Activated CD4-positive, alpha-beta memory T cell treated with anti-CD3 and anti-CD28 coated beads for 36 hours (primary cell): ENCODE results near the gene PPP6R2. TPM values are rescaled to one million over a fixed set of nuclear protein-coding genes. Genes with fewer than 3 reads are reported as not detected.

Source experiments
- CTCF ChIA-PET: fragments of 350-600 bp; sonication (Branson Sonifier 250); formaldehyde crosslinking; loops from one replicate; lab custom pipeline; 2021; ENCODE audit warnings: antibody characterized with exemption, inconsistent platforms; lab: Charles Lee
- POLR2A ChIA-PET: fragments of 350-600 bp; sonication (Branson Sonifier 250); formaldehyde crosslinking; loops from one replicate; lab custom pipeline; 2021; ENCODE audit warnings: antibody characterized with exemption; lab: Charles Lee
- DNase-seq: peaks from one replicate; pipeline ENCODE4 v3.0.0-alpha.2; 2020
- H3K27ac Mint-ChIP-seq: one replicate; pipeline ENCODE4 v1.8.0; 2021; ENCODE audit warnings: mixed read lengths
- H3K27me3 Mint-ChIP-seq: one replicate; pipeline ENCODE4 v1.8.0; 2021; ENCODE audit warnings: mixed read lengths
- H3K36me3 Mint-ChIP-seq: one replicate; pipeline ENCODE4 v1.8.0; 2021; ENCODE audit warnings: mixed read lengths
- H3K4me1 Mint-ChIP-seq: one replicate; pipeline ENCODE4 v1.8.0; 2021; ENCODE audit warnings: low read depth, mixed read lengths
- H3K4me3 Mint-ChIP-seq: one replicate; pipeline ENCODE4 v1.8.0; 2021; ENCODE audit warnings: mild to moderate bottlenecking, mixed read lengths
- H3K9me3 Mint-ChIP-seq: one replicate; pipeline ENCODE4 v1.8.0; 2021; ENCODE audit warnings: mixed read lengths
- intact Hi-C: fragments of 100-400 bp; cut with micrococcal nuclease; formaldehyde crosslinking; loops from one replicate; pipeline ENCODE4 v1.15.1; 2023
- total RNA-seq, 2 experiments: library from RNA; stranded (reverse); gene quantifications; one replicate each; pipeline ENCODE4 v1.2.3, GENCODE V29; 2021

Gene PPP6R2
- total RNA-seq, 2 experiments from 2014 or later: 41.2 to 41.7 TPM

DNA sequence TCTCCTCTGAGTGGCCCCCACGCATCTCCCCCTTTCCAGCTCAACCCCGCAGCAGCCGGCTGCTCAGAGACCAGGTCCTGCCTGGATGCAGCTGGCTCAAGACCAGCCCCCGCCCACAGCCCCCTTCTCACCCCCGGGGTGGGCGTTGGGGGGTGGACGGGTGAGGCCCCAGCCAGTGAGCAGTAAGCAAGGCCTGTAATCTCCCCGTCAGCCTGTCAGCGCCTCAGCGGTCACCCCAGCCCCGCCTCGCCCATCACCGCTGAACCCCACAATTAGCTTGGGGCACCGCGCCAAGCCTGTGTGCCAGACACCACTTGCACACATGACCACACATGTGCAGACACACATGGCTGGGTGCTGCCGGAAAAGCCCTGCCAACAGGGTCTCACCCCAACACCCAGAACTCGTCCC is 41.5 kb upstream of the PPP6R2 start:
- DNase-seq: no peak
- ChIA-PET POLR2A (no interaction called here), CTCF (interaction anchor here (1.4 to 1.5 kb wide), 2 partner anchors 25 kb away, joined by 4 to 5 read pairs; partner anchors contain the start of gene DENND6B)
- intact Hi-C loops: no loop called here
- Mint-ChIP-seq H3K4me3 (no peak overlapping the region), H3K36me3 (no peaks in the 10 kb centered on the region), H3K27ac (no peak overlapping the region), H3K27me3 (peaks cover 15% of the 10 kb centered on the region), H3K4me1 (peaks cover 6% of the 10 kb centered on the region), H3K9me3 (no peaks in the 10 kb centered on the region)

- H3K27ac Mint-ChIP-seq: no peak overlapping the region
- CTCF ChIA-PET: interaction anchor here (1.4 to 1.5 kb wide), 2 partner anchors 25 to 26 kb away, joined by 4 to 5 read pairs; partner anchors contain the start of gene DENND6B
- H3K36me3 Mint-ChIP-seq: no peaks in the 10 kb centered on the region
- H3K4me1 Mint-ChIP-seq: peaks cover 6% of the 10 kb centered on the region
- no peak for DNase-seq
- POLR2A ChIA-PET: no interaction called here
- no peaks in the 10 kb centered on the region for H3K9me3 Mint-ChIP-seq
- H3K27me3 Mint-ChIP-seq: peaks cover 15% of the 10 kb centered on the region
- intact Hi-C loops: no loop called here
- no peak overlapping the region for H3K4me3 Mint-ChIP-seq
These were observed 41.0 kb upstream of the PPP6R2 start for GRCh38 chr22:50302041-50302541.

DNA sequence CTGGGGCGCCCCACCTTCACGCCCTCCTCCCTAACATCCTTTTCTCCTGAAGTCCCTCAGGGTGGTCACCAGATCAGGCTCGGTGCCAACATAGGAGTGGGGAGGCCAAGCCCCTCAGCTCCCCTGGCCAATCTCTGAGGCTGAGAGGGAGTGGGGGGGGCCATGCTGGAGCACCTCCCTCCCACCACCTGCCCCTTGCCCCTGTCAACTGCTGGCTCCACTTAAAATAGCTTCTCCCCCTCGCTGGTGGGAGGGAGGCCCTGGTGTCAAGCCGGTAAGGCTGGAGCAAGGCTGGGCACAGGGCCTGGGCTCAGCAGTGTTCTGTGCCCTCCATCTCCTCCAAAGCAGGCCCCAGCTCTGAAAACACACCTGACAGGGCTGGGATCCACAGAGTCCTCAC is 40.6 kb upstream of the PPP6R2 start:
- POLR2A ChIA-PET: no interaction called here
- Mint-ChIP-seq H3K4me1 (peaks cover 6% of the 10 kb centered on the region), H3K27me3 (peaks cover 15% of the 10 kb centered on the region), H3K9me3 (no peaks in the 10 kb centered on the region), H3K27ac (no peak overlapping the region), H3K4me3 (no peak overlapping the region), H3K36me3 (no peaks in the 10 kb centered on the region)
- intact Hi-C loops: no loop called here
- DNase-seq: no peak
- CTCF ChIA-PET: interaction anchor here (1.4 to 1.5 kb wide), 2 partner anchors 24 to 26 kb away, joined by 4 to 5 read pairs; partner anchors contain the start of gene DENND6B

- H3K4me3 Mint-ChIP-seq: no peak overlapping the region
- intact Hi-C loops: no loop called here
- peaks cover 15% of the 10 kb centered on the region for H3K27me3 Mint-ChIP-seq
- DNase-seq: no peak
- CTCF ChIA-PET: interaction anchor here (0.9 kb wide), 2 partner anchors 24 to 27 kb away, joined by 3 read pairs; no protein-coding TSS in a partner anchor
- H3K9me3 Mint-ChIP-seq: no peaks in the 10 kb centered on the region
- POLR2A ChIA-PET: no interaction called here
- H3K36me3 Mint-ChIP-seq: no peaks in the 10 kb centered on the region
- peaks cover 6% of the 10 kb centered on the region for H3K4me1 Mint-ChIP-seq
- H3K27ac Mint-ChIP-seq: no peak overlapping the region
These were observed 39.6 kb upstream of the PPP6R2 start for GRCh38 chr22:50303515-50303847.

DNA sequence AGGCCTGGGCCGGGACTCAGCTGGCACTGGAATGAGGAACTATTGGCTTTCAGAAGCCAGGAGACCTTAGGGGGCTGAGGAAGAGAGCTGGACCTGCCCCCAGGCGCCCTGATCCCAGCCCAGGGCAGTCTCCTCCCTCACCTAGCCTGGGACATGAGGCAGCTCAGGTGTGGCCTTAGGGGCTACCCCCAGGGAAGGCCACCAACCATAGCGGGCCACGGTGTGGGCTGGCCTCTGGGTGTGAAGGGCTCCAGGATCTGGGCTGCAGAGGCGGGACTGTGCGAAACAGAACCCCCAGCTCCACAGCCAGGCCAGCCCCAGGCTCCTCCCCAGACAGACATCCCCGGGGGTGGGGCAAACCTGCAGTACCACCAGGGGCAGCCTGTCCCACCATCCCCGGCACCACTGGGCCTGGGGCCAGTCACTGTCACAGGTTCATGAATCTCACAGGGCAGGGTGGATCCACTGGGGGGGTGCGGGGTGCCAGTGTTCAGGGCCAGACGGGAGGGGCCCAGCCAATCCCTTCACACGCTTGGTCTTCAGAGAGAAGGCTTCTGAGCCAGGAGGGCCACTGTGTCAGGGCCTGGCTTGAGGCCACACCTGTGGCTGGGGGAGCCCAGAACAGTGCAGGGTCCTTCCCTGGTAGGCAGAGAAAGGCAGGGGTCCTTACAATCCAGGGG is 39.1 kb upstream of the PPP6R2 start:
- intact Hi-C loops: no loop called here
- Mint-ChIP-seq H3K4me3 (no peak overlapping the region), H3K9me3 (no peaks in the 10 kb centered on the region), H3K4me1 (peaks cover 6% of the 10 kb centered on the region), H3K27me3 (peaks cover 17% of the 10 kb centered on the region), H3K36me3 (no peaks in the 10 kb centered on the region), H3K27ac (no peak overlapping the region)
- POLR2A ChIA-PET: no interaction called here
- DNase-seq: no peak
- CTCF ChIA-PET: interaction anchor here (0.9 to 1.2 kb wide), 3 partner anchors 23 to 63 kb away, joined by 3 read pairs; no protein-coding TSS in a partner anchor

DNA sequence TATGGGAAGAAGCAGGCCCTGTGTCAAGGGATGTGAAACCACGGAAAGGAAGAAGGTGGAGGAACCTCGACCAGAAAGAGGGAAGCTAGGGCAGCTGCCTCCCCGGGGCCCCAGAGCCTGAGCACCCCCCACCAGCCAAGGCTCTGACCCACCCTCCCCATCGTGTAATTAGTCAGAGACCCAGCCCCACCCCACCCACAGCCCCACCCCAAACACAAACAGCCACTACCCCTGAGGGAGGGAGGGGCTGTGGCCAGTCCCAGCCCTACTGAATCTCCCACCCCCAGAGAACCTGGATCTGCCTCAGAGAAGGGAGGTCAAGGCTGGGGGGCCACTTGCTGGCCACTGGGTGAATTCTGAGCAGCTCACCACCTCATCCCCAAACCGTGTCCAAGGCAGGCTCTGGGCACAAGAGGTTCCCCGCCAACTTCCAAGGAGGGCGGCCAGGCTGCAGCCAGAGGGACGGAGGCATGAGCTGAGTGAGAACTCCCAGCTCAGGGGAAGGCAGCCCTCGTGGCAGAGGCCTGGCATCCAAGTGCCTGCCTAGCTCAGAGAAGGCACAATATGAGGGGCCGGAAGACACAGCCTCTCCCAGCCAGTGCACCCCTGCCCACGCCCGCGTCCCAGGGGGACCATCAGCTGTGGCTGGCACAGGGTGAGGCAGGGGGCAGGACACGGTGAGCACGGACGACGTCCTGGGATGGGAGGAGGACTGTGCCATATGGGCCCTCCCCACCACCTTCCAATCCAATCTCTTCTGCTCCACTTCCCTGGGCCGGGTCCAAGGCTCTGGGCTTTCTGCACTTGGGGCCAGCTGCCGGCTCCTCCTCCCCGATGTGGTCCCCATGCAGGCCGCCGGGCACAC is 38.4 kb upstream of the PPP6R2 start:
- no peaks in the 10 kb centered on the region for H3K36me3 Mint-ChIP-seq
- CTCF ChIA-PET: interaction anchor here (1.1 to 1.2 kb wide), 2 partner anchors 29 to 64 kb away, joined by 3 read pairs; no protein-coding TSS in a partner anchor
- no peak overlapping the region for H3K4me3 Mint-ChIP-seq
- intact Hi-C loops: no loop called here
- H3K27ac Mint-ChIP-seq: no peak overlapping the region
- DNase-seq: no peak
- POLR2A ChIA-PET: no interaction called here
- H3K27me3 Mint-ChIP-seq: peaks cover 17% of the 10 kb centered on the region
- H3K9me3 Mint-ChIP-seq: no peaks in the 10 kb centered on the region
- H3K4me1 Mint-ChIP-seq: peaks cover 6% of the 10 kb centered on the region

- Mint-ChIP-seq H3K9me3 (no peaks in the 10 kb centered on the region), H3K4me3 (peak overlapping the region; percentile 54), H3K36me3 (no peaks in the 10 kb centered on the region), H3K27me3 (peaks cover 17% of the 10 kb centered on the region), H3K27ac (no peak overlapping the region), H3K4me1 (peaks cover 6% of the 10 kb centered on the region)
- no peak for DNase-seq
- intact Hi-C loops: no loop called here
- POLR2A ChIA-PET: no interaction called here
- CTCF ChIA-PET: interaction anchor here (1.1 to 1.5 kb wide), 3 partner anchors 22 to 65 kb away, joined by 3 to 4 read pairs (median 3); no protein-coding TSS in a partner anchor
These were observed 37.7 kb upstream of the PPP6R2 start for GRCh38 chr22:50305393-50305922.

GRCh38 chr22:50305923-50306566 is 37.1 kb upstream of the PPP6R2 start:
- no peak overlapping the region for H3K27ac Mint-ChIP-seq
- no peaks in the 10 kb centered on the region for H3K36me3 Mint-ChIP-seq
- ChIA-PET POLR2A (no interaction called here), CTCF (interaction anchor here (1.1 to 1.7 kb wide), 5 partner anchors 20 to 35 kb away, joined by 3 to 5 read pairs (median 4); partner anchors contain the start of gene DENND6B)
- peak overlapping the region; percentile 54 for H3K4me3 Mint-ChIP-seq
- intact Hi-C loops: no loop called here
- H3K9me3 Mint-ChIP-seq: no peaks in the 10 kb centered on the region
- peaks cover 15% of the 10 kb centered on the region for H3K27me3 Mint-ChIP-seq
- DNase-seq: peak; percentile 53
- H3K4me1 Mint-ChIP-seq: peaks cover 6% of the 10 kb centered on the region

GRCh38 chr22:50306753-50307749 is 36.1 kb upstream of the PPP6R2 start, which contains the start of gene PLXNB2:
TSS of gene PLXNB2 (minus strand) at chr22:50307646. CDS start at chr22:50290584, 17,062 bp downstream.
- DNase-seq: peak; percentile 44
- no peaks in the 10 kb centered on the region for H3K9me3 Mint-ChIP-seq
- H3K27me3 Mint-ChIP-seq: peaks cover 15% of the 10 kb centered on the region
- no peaks in the 10 kb centered on the region for H3K36me3 Mint-ChIP-seq
- ChIA-PET CTCF (interaction anchor here (0.7 to 1.7 kb wide), 5 partner anchors 19 to 35 kb away, joined by 3 to 5 read pairs (median 4); partner anchors contain the start of gene DENND6B), POLR2A (interaction anchor here (0.6 kb wide), 1 partner anchor 14 kb away, joined by 3 read pairs; no protein-coding TSS in a partner anchor)
- H3K4me1 Mint-ChIP-seq: peaks cover 6% of the 10 kb centered on the region
- intact Hi-C loops: no loop called here
- no peak within 1 kb of the TSS for H3K4me3 Mint-ChIP-seq
- H3K27ac Mint-ChIP-seq: no peak within 1 kb of the TSS

DNA sequence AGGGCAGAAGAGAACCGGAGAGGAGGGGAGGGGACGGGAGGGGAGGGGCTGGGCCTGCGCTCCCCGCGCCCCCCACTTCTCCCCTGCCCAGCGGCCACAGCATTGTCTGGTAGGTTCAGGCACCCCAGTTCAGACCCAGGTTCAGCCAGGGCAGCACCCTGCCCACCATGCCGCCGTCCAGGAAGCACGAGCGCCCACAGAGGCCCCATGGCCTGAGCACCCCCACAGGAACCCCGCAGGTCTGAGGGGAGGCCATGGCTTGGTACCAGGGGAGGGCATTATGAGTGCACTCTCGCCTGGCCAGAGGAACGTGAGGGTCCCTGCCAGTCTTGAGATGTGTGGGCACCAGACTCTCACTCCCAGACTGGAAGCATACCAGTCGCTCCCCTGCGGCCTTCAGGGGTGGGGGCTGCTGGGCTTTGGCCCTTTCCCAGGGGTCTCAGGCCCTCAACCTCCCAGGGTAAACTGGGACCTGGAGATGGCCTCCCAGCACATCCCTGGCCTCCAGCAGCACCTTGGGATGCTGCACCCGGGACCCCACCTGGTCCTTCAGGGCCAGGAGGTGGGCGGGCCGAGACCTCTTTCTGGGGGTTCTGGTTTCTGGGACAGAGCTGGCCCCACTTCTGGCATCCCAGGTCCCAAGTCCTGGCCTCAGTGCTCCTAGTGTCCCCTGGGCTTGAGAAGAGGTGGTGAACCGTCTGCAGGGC is 35.1 kb upstream of the PPP6R2 start:
- Mint-ChIP-seq H3K4me1 (peaks cover 6% of the 10 kb centered on the region), H3K27ac (no peak overlapping the region), H3K4me3 (no peak overlapping the region), H3K27me3 (peaks cover 13% of the 10 kb centered on the region), H3K9me3 (no peaks in the 10 kb centered on the region), H3K36me3 (no peaks in the 10 kb centered on the region)
- ChIA-PET POLR2A (interaction anchor here (0.6 kb wide), 1 partner anchor 15 kb away, joined by 3 read pairs; no protein-coding TSS in a partner anchor), CTCF (interaction anchor here (1.7 kb wide), 1 partner anchor 18 kb away, joined by 5 read pairs; the partner anchor contains the start of gene DENND6B)
- DNase-seq: no peak
- intact Hi-C loops: loop anchor here (1.0 kb wide), 1 partner anchor 30 kb away; no protein-coding TSS in a partner anchor
